ENCODE measurements around the gene CFAP92.
"Not testable (repeated sequence)": the region's sequence is repeated elsewhere in the genome, so short reads cannot be mapped to it uniquely, and the experiment has no call there.

The CFAP92 gene

GRCh38 chr3:128931046-128931445, 62.8 kb downstream of the CFAP92 start:
- no peak for TF ChIP-seq CTCF (conservative IDR thresholded peaks at IDR 0.05)
- no peak overlapping the region for H3K27ac ChIP-seq

GRCh38 chr3:128929364-128929763, 64.5 kb downstream of the CFAP92 start:
- no peak for TF ChIP-seq CTCF (conservative IDR thresholded peaks at IDR 0.05)
- H3K27ac ChIP-seq: no peak overlapping the region

GRCh38 chr3:128923986-128924385, 69.9 kb downstream of the CFAP92 start:
- not testable (repeated sequence) for H3K27ac ChIP-seq

- TF ChIP-seq CTCF (conservative IDR thresholded peaks at IDR 0.05): no peak
Measured at GRCh38 chr3:128923576-128923975, 70.3 kb downstream of the CFAP92 start.

GRCh38 chr3:128922804-128923459, 70.9 kb downstream of the CFAP92 start:
- TF ChIP-seq CTCF (conservative IDR thresholded peaks at IDR 0.05): no peak
- no peak overlapping the region for H3K27ac ChIP-seq

More at GRCh38 chr3:128923576-128923975, 70.3 kb downstream of the CFAP92 start:
- H3K27ac ChIP-seq: no peak overlapping the region

- TF ChIP-seq CTCF (conservative IDR thresholded peaks at IDR 0.05): no peak
- no peak overlapping the region for H3K27ac ChIP-seq
Measured at GRCh38 chr3:128919988-128920387, 73.9 kb downstream of the CFAP92 start.

- TF ChIP-seq CTCF (conservative IDR thresholded peaks at IDR 0.05): no peak
- H3K27ac ChIP-seq: no peak overlapping the region
Measured at GRCh38 chr3:128917291-128917690, 76.6 kb downstream of the CFAP92 start.

- no peak for TF ChIP-seq CTCF (conservative IDR thresholded peaks at IDR 0.05)
- H3K27ac ChIP-seq: no peak overlapping the region
Measured at GRCh38 chr3:128914966-128915645, 78.8 kb downstream of the CFAP92 start.
